Stimulated activated CD4-positive, alpha-beta T cell treated with anti-CD3 and anti-CD28 coated beads, Interleukin-12 subunit alpha, Interleukin-12 subunit beta, amount 100 ng/mL, for 24 hours (primary cell): ENCODE data around the gene DEFB115.
"Not testable (repeated sequence)": the region's sequence is repeated elsewhere in the genome, so short reads cannot be mapped to it uniquely, and the experiment has no call there.

Source experiments
- DNase-seq, 2 experiments: peaks; one replicate each; pipeline ENCODE4 v3.0.0-alpha.2; 2020; ENCODE audit warnings: low read depth in 2 of 2

Gene DEFB115

GRCh38 chr20:31257364-31257763, at the start of gene DEFB115:
DEFB115 (plus strand) TSS chr20:31257664; CDS start chr20:31257664, 0 bp downstream.
- DNase-seq, result no peak

GRCh38 chr20:31236953-31237352, 20.5 kb upstream of the DEFB115 start:
- DNase-seq, result no peak

- DNase-seq, result no peak
Measured at GRCh38 chr20:31237763-31238162, 19.7 kb upstream of the DEFB115 start.

- no peak for DNase-seq
Measured at GRCh38 chr20:31239139-31239538, 18.3 kb upstream of the DEFB115 start.

- DNase-seq, result no peak
Measured at GRCh38 chr20:31256959-31257358, 505 bp upstream of the DEFB115 start.

GRCh38 chr20:31260326-31260932, 3.0 kb downstream of the DEFB115 start:
- DNase-seq, result no peak

- no peak for DNase-seq
Measured at GRCh38 chr20:31274441-31274840, 17.0 kb downstream of the DEFB115 start.

GRCh38 chr20:31278178-31278577, 20.7 kb downstream of the DEFB115 start:
- DNase-seq, result no peak

- not testable (repeated sequence) for DNase-seq
Measured at GRCh38 chr20:31284964-31285363, 27.5 kb downstream of the DEFB115 start.

- DNase-seq, result no peak
Measured at GRCh38 chr20:31308535-31309162, 51.2 kb downstream of the DEFB115 start, which contains the start of gene DEFB116. DEFB116 (minus strand) TSS chr20:31308585; CDS start chr20:31308585, 0 bp downstream.
